ENCODE data around the gene ZNF683. TPM values are rescaled to one million over a fixed set of nuclear protein-coding genes. Genes with fewer than 3 reads are reported as not detected.

Gene ZNF683
- total and polyA plus RNA-seq, 4 donors: 0.09 to 0.17 TPM; not detected in 2

DNA sequence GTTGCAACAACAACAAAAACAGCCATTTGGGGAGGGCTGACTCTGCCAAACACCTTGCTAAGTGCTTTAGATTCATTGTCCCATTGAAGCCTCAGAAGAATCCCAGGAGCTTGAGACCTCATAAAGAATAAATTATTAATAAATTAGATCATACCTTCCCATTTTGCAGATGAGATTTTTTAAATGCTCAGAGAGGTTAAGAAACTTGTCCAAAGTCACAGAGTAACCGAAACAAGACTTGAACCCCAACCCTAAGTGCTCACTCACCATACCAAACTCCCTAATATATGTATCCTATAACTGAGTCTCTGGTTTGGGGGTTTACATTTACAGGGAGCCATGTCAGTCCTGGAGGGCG lies 22.2 kb downstream of the ZNF683 start:
- Histone ChIP-seq H3K27ac (ENCODE audit: low read depth in 1 of 2, low read length in 2 of 2) (no peak overlapping the region), H3K4me1 (ENCODE audit: control insufficient read depth in 4 of 4, insufficient read depth in 4 of 4, low read length in 3 of 4) (no peaks in the 10 kb centered on the region), H3K9ac (ENCODE audit: low read depth in 1 of 2, low read length in 2 of 2) (no peak overlapping the region), H3K36me3 (ENCODE audit: control insufficient read depth in 4 of 4, insufficient read depth in 3 of 4, low read depth in 1 of 4, low read length in 3 of 4) (no peaks in the 10 kb centered on the region), H3K9me3 (ENCODE audit: control insufficient read depth in 4 of 4, low read length in 3 of 4) (no peaks in the 10 kb centered on the region), H3K27me3 (ENCODE audit: control insufficient read depth in 4 of 4, insufficient read depth in 4 of 4, low read length in 3 of 4) (no peaks in the 10 kb centered on the region), H3K4me3 (ENCODE audit: low read depth in 1 of 3, low read length in 3 of 3) (no peak overlapping the region)
- DNase-seq (ENCODE audit: low spot score): no peak
- WGBS: 92% methylated on average over 2 of the region's 2 CpGs
- TF ChIP-seq, protein P1, sequence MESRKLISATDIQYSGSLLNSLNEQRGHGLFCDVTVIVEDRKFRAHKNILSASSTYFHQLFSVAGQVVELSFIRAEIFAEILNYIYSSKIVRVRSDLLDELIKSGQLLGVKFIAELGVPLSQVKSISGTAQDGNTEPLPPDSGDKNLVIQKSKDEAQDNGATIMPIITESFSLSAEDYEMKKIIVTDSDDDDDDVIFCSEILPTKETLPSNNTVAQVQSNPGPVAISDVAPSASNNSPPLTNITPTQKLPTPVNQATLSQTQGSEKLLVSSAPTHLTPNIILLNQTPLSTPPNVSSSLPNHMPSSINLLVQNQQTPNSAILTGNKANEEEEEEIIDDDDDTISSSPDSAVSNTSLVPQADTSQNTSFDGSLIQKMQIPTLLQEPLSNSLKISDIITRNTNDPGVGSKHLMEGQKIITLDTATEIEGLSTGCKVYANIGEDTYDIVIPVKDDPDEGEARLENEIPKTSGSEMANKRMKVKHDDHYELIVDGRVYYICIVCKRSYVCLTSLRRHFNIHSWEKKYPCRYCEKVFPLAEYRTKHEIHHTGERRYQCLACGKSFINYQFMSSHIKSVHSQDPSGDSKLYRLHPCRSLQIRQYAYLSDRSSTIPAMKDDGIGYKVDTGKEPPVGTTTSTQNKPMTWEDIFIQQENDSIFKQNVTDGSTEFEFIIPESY (IDR thresholded peaks at IDR 0.05): no peak
- TF ChIP-seq, protein P2, sequence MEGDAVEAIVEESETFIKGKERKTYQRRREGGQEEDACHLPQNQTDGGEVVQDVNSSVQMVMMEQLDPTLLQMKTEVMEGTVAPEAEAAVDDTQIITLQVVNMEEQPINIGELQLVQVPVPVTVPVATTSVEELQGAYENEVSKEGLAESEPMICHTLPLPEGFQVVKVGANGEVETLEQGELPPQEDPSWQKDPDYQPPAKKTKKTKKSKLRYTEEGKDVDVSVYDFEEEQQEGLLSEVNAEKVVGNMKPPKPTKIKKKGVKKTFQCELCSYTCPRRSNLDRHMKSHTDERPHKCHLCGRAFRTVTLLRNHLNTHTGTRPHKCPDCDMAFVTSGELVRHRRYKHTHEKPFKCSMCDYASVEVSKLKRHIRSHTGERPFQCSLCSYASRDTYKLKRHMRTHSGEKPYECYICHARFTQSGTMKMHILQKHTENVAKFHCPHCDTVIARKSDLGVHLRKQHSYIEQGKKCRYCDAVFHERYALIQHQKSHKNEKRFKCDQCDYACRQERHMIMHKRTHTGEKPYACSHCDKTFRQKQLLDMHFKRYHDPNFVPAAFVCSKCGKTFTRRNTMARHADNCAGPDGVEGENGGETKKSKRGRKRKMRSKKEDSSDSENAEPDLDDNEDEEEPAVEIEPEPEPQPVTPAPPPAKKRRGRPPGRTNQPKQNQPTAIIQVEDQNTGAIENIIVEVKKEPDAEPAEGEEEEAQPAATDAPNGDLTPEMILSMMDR (IDR thresholded peaks at IDR 0.05; ENCODE audit: low read depth, low read length, missing input control): no peak
- TF ChIP-seq, protein P3, sequence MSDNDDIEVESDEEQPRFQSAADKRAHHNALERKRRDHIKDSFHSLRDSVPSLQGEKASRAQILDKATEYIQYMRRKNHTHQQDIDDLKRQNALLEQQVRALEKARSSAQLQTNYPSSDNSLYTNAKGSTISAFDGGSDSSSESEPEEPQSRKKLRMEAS (IDR thresholded peaks at IDR 0.05): no peak
- TF ChIP-seq GABPA (IDR thresholded peaks at IDR 0.05 in 1 of 2, conservative IDR thresholded peaks at IDR 0.05 in 1 of 2) (no peak), HNF4G (IDR thresholded peaks at IDR 0.05) (no peak), HNF4A (conservative IDR thresholded peaks at IDR 0.05) (no peak)

DNA sequence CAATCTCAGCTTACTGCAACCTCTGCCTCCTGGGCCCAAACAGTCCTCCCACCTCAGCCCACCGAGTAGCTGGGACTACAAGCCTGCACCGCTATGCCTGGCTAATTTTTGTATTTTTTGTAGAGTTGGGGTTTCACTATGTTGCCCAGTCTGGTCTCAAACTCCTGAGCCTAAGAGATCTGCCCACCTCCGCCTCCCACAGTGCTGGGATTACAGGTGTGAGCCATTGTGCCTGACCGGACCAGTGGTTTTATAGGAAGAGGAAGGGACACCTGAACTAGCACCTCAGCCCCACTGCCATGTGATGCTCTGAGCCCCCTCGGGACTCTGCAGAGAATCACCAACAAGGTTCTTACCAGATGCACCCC lies 22.7 kb downstream of the ZNF683 start:
- Histone ChIP-seq H3K4me1 (ENCODE audit: control insufficient read depth in 4 of 4, insufficient read depth in 4 of 4, low read length in 3 of 4) (no peaks in the 10 kb centered on the region), H3K27ac (ENCODE audit: low read depth in 1 of 2, low read length in 2 of 2) (no peak overlapping the region), H3K36me3 (ENCODE audit: control insufficient read depth in 4 of 4, insufficient read depth in 3 of 4, low read depth in 1 of 4, low read length in 3 of 4) (no peaks in the 10 kb centered on the region), H3K9me3 (ENCODE audit: control insufficient read depth in 4 of 4, low read length in 3 of 4) (no peaks in the 10 kb centered on the region), H3K27me3 (ENCODE audit: control insufficient read depth in 4 of 4, insufficient read depth in 4 of 4, low read length in 3 of 4) (no peaks in the 10 kb centered on the region), H3K4me3 (ENCODE audit: low read depth in 1 of 3, low read length in 3 of 3) (no peak overlapping the region), H3K9ac (ENCODE audit: low read depth in 1 of 2, low read length in 2 of 2) (no peak overlapping the region)
- WGBS: 92% methylated on average over 5 of the region's 5 CpGs
- TF ChIP-seq, protein P1 (IDR thresholded peaks at IDR 0.05): no peak
- no peak for DNase-seq (ENCODE audit: low spot score)

DNA sequence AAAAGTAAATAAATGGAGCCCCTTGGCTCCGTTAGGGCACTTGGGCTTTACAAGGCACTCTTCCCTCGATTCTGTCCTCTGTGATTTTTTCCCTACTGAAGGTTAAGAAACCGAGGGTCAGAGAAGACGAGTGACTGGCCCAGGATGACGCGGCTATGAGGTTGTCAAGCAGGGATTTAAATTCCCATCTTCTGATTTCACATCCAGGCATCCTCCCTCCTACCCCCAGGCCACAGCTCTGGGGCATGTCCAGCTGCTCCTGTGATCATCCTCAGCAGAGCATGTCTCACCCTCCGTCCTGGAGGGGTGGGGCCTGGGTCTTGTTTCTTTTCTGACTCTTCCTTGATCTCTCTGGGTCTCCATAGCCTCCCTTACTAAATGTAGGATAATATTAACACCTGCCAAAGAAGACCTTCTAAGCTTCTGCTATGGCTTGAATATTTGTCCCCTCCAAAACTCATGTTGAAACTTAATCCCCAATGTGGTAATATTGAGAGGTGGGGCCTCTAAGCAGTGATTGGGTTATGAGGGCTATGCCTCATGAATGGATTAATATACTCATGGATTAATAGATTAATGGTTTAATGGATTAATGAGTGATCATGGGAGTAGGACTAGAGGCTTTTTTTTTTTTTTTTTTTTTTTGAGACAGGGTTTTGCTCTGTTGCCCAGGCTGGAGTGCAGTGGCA lies 23.2 kb downstream of the ZNF683 start:
- no peaks in the 10 kb centered on the region for H3K4me1 ChIP-seq (ENCODE audit: control insufficient read depth in 4 of 4, insufficient read depth in 4 of 4, low read length in 3 of 4)
- 87% methylated on average over 7 of the region's 7 CpGs for WGBS
- DNase-seq (ENCODE audit: low spot score): no peak
- H3K27me3 ChIP-seq (ENCODE audit: control insufficient read depth in 4 of 4, insufficient read depth in 4 of 4, low read length in 3 of 4): no peaks in the 10 kb centered on the region
- H3K9me3 ChIP-seq (ENCODE audit: control insufficient read depth in 4 of 4, low read length in 3 of 4): no peaks in the 10 kb centered on the region
- TF ChIP-seq EGR1 (IDR thresholded peaks at IDR 0.05; ENCODE audit: low read depth in 2 of 2): no peak
- no peaks in the 10 kb centered on the region for H3K36me3 ChIP-seq (ENCODE audit: control insufficient read depth in 4 of 4, insufficient read depth in 3 of 4, low read depth in 1 of 4, low read length in 3 of 4)
- H3K9ac ChIP-seq (ENCODE audit: low read depth in 1 of 2, low read length in 2 of 2): no peak overlapping the region
- H3K27ac ChIP-seq (ENCODE audit: low read depth in 1 of 2, low read length in 2 of 2): no peak overlapping the region
- H3K4me3 ChIP-seq (ENCODE audit: low read depth in 1 of 3, low read length in 3 of 3): no peak overlapping the region

Measured in liver (tissue), 9 donors.